ENCODE results near the gene STXBP6. TPM values are rescaled to one million over a fixed set of nuclear protein-coding genes. Genes with fewer than 3 reads are reported as not detected.
"Not testable (repeated sequence)": the region's sequence is repeated elsewhere in the genome, so short reads cannot be mapped to it uniquely, and the experiment has no call there.

The STXBP6 gene
- total RNA-seq, 1 donor = 0.27 TPM

- H3K4me3 ChIP-seq (ENCODE audit: low read depth, low read length) = no peak overlapping the region
- TF ChIP-seq, protein P1, sequence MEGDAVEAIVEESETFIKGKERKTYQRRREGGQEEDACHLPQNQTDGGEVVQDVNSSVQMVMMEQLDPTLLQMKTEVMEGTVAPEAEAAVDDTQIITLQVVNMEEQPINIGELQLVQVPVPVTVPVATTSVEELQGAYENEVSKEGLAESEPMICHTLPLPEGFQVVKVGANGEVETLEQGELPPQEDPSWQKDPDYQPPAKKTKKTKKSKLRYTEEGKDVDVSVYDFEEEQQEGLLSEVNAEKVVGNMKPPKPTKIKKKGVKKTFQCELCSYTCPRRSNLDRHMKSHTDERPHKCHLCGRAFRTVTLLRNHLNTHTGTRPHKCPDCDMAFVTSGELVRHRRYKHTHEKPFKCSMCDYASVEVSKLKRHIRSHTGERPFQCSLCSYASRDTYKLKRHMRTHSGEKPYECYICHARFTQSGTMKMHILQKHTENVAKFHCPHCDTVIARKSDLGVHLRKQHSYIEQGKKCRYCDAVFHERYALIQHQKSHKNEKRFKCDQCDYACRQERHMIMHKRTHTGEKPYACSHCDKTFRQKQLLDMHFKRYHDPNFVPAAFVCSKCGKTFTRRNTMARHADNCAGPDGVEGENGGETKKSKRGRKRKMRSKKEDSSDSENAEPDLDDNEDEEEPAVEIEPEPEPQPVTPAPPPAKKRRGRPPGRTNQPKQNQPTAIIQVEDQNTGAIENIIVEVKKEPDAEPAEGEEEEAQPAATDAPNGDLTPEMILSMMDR (IDR thresholded peaks at IDR 0.05; ENCODE audit: insufficient read depth, low read length) = no peak
- DNase-seq (ENCODE audit: low read depth) = no peak
Observed at GRCh38 chr14:24804552-24805212, 245.3 kb downstream of the STXBP6 start.

- TF ChIP-seq, protein P1 (IDR thresholded peaks at IDR 0.05; ENCODE audit: insufficient read depth, low read length) = no peak
- DNase-seq (ENCODE audit: low read depth) = no peak
- H3K4me3 ChIP-seq (ENCODE audit: low read depth, low read length) = no peak overlapping the region
Observed at GRCh38 chr14:24803933-24804494, 245.9 kb downstream of the STXBP6 start.

DNA sequence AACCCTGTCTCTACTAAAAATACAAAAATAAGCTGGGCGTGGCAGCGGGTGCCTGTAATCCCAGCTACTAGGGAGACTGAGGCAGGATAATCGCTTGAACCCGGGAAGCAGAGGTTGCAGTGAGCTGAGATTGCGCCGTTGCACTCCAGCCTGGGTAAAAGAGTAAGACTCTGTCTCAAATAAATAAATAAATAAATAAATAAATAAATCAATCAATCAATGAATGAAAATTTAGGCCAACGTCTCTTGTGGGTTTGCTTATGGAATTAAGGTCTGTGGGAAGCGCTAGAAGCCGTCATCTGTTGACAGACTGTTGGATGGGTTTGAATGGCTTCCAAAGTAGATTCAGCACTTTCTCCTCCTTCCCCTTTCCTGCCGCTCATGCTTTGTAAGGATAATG, 246.5 kb downstream of the STXBP6 start:
- H3K4me3 ChIP-seq (ENCODE audit: low read depth, low read length); DNase-seq (ENCODE audit: low read depth): not testable (repeated sequence)

GRCh38 chr14:24802236-24802635, 247.7 kb downstream of the STXBP6 start:
- DNase-seq (ENCODE audit: low read depth) = no peak
- no peak overlapping the region for H3K4me3 ChIP-seq (ENCODE audit: low read depth, low read length)

DNA sequence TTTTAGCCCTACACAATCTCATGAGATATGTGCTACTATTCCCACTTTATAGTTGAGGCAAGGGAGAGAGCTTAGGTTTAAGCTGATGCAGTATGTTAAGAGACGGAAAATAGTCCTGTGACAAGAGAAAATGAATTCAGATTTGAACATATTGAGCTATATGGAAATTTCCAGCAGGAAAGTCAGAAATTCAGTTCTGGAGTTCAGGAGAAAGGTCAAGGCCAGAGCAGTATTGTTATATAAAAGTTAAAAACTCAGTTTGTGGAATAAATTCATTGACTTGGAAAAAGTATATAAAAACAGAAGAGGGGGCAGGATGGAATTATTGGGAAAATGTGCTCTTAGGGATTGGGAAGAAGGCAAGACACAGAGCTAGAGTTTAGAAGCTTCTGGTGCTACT, 248.9 kb downstream of the STXBP6 start:
- no peak overlapping the region for H3K4me3 ChIP-seq (ENCODE audit: low read depth, low read length)
- TF ChIP-seq, protein P1 (IDR thresholded peaks at IDR 0.05; ENCODE audit: insufficient read depth, low read length) = no peak
- no peak for DNase-seq (ENCODE audit: low read depth)

More at GRCh38 chr14:24802236-24802635, 247.7 kb downstream of the STXBP6 start:
- TF ChIP-seq, protein P1 (IDR thresholded peaks at IDR 0.05; ENCODE audit: insufficient read depth, low read length) = no peak

GRCh38 chr14:24798911-24799462, 251.0 kb downstream of the STXBP6 start:
- DNase-seq (ENCODE audit: low read depth) = no peak
- TF ChIP-seq, protein P1 (IDR thresholded peaks at IDR 0.05; ENCODE audit: insufficient read depth, low read length) = no peak
- H3K4me3 ChIP-seq (ENCODE audit: low read depth, low read length) = no peak overlapping the region

- no peak for DNase-seq (ENCODE audit: low read depth)
- TF ChIP-seq, protein P1 (IDR thresholded peaks at IDR 0.05; ENCODE audit: insufficient read depth, low read length) = no peak
- no peak overlapping the region for H3K4me3 ChIP-seq (ENCODE audit: low read depth, low read length)
Observed at GRCh38 chr14:24795406-24795805, 254.5 kb downstream of the STXBP6 start.
